GM21526 (cell line): ENCODE measurements around the gene MALL.
"Not testable (repeated sequence)": the region's sequence is repeated elsewhere in the genome, so short reads cannot be mapped to it uniquely, and the experiment has no call there.

ENCODE experiments used
- ATAC-seq: cut with Tn5 transposase; IDR thresholded peaks from one replicate; pipeline ENCODE4 v1.9.1; 2021; ENCODE audit warnings: moderate library complexity; ENCODE audit not compliant: unreplicated experiment, low FRiP score

Gene MALL

GRCh38 chr2:110100480-110100879, 15.1 kb downstream of the MALL start:
- ATAC-seq, result no peak

GRCh38 chr2:110099471-110100225, 16.0 kb downstream of the MALL start:
- ATAC-seq, result no peak

GRCh38 chr2:110099038-110099425, 16.6 kb downstream of the MALL start:
- no peak for ATAC-seq

GRCh38 chr2:110097506-110098220, 18.0 kb downstream of the MALL start:
- ATAC-seq, result no peak

GRCh38 chr2:110095994-110096633, 19.5 kb downstream of the MALL start:
- no peak for ATAC-seq

- ATAC-seq, result not testable (repeated sequence)
Measured at GRCh38 chr2:110094884-110095534, 20.6 kb downstream of the MALL start.

- not testable (repeated sequence) for ATAC-seq
Measured at GRCh38 chr2:110093924-110094323, 21.7 kb downstream of the MALL start.

GRCh38 chr2:110090164-110090563, 25.5 kb downstream of the MALL start:
- ATAC-seq, result not testable (repeated sequence)

- ATAC-seq, result not testable (repeated sequence)
Measured at GRCh38 chr2:110083757-110084156, 31.9 kb downstream of the MALL start.

GRCh38 chr2:110083162-110083561, 32.5 kb downstream of the MALL start:
- not testable (repeated sequence) for ATAC-seq

GRCh38 chr2:110078104-110078503, 37.5 kb downstream of the MALL start:
- not testable (repeated sequence) for ATAC-seq

- ATAC-seq, result not testable (repeated sequence)
Measured at GRCh38 chr2:110075896-110076295, 39.7 kb downstream of the MALL start.

GRCh38 chr2:110069869-110070268, 45.8 kb downstream of the MALL start:
- not testable (repeated sequence) for ATAC-seq

GRCh38 chr2:110068153-110068552, 47.5 kb downstream of the MALL start:
- not testable (repeated sequence) for ATAC-seq

GRCh38 chr2:110062332-110062731, 53.3 kb downstream of the MALL start:
- ATAC-seq, result not testable (repeated sequence)

GRCh38 chr2:110060550-110060949, 55.1 kb downstream of the MALL start:
- ATAC-seq, result not testable (repeated sequence)

GRCh38 chr2:110059694-110060358, 55.8 kb downstream of the MALL start:
- ATAC-seq, result not testable (repeated sequence)

GRCh38 chr2:110059009-110059693, 56.5 kb downstream of the MALL start:
- not testable (repeated sequence) for ATAC-seq

GRCh38 chr2:110058034-110058433, 57.6 kb downstream of the MALL start:
- ATAC-seq, result not testable (repeated sequence)
